Fibroblast of mammary gland (primary cell): Measurements from ENCODE around the gene SKI.

Experiments
- DNase-seq: peaks from one replicate; pipeline ENCODE4 v3.0.0-alpha.2; 2010; ENCODE audit warnings: low read depth
- H3K4me3 ChIP-seq: 2 replicates; pipeline ENCODE4 v1.5.1; 2011; ENCODE audit warnings: low read depth, mild to moderate bottlenecking, low read length, moderate library complexity; ENCODE audit not compliant: control insufficient read depth
- CTCF ChIP-seq: conservative IDR thresholded peaks from 2 replicates; pipeline ENCODE4 v1.5.1; 2011; ENCODE audit warnings: low read depth, low read length, inconsistent platforms; ENCODE audit not compliant: control insufficient read depth, insufficient read depth

SKI gene

GRCh38 chr1:2346691-2347408, 118.7 kb downstream of the SKI start:
- TF ChIP-seq CTCF, result no peak
- no peak overlapping the region for H3K4me3 ChIP-seq

DNA sequence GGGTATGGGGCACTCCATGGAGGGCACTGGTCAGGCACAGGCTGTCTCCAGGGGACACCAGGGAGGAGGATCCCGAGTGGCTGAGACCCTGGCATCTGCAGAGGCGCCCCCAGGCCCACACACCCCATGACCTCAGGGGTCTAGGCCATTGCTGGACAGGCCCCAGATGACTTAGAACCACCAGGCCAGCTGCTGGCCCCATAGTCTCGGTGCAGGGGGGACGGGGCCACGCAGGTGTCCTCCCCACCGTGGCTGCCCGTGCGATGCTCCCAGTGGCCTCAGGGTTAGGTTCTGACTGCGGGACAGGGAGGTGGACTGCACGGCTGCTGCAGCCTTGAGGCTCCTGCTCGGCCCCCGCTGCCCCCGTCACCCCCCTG, 119.3 kb downstream of the SKI start:
- TF ChIP-seq CTCF, result no peak
- no peak for DNase-seq
- H3K4me3 ChIP-seq, result no peak overlapping the region

More at GRCh38 chr1:2346691-2347408, 118.7 kb downstream of the SKI start:
- DNase-seq, result no peak

DNA sequence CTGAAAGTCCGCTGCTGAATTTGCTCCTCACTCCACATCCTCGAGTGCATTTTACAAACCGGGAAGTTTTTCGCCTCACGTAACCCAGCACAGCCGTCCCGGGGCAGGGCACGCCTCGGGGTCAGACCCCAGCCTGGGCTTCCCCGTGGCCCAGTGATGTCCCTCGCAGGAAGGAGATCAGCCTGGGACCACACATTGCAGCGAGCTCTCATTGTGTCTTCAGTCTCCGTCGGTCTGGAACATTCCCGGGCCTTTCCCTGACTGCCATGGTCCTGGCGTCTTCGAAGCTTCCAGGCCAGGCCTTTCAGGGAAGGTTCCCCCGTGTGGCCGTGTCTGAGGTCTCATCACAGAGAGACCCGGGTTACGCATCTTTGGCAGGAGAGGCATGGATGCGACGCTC, 119.8 kb downstream of the SKI start:
- TF ChIP-seq CTCF, result no peak
- DNase-seq, result no peak
- no peak overlapping the region for H3K4me3 ChIP-seq

GRCh38 chr1:2348346-2349325, 120.5 kb downstream of the SKI start:
- DNase-seq, result no peak
- no peak for TF ChIP-seq CTCF
- H3K4me3 ChIP-seq, result no peak overlapping the region

DNA sequence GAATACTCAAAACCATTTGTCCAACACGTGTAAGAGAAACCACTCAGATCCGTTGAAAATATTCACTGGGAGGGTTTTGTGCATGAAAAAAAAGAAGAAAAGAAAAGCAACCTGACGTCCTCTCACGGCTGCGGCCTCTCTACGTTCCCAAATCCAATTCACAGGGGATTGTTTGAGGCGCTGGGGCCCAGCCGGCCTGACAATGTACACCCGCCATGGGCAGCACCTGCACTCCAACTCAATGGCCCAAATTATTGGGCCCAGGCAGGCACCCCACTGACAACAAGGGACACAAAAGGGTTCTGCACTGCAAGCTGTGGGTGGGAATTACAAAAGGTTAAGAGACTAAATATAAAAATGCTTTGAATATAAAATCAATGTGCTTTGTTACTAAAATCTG, 121.7 kb downstream of the SKI start:
- TF ChIP-seq CTCF, result no peak
- no peak for DNase-seq
- H3K4me3 ChIP-seq, result no peak overlapping the region

GRCh38 chr1:2350501-2350900, 122.4 kb downstream of the SKI start:
- H3K4me3 ChIP-seq, result no peak overlapping the region
- no peak for DNase-seq
- TF ChIP-seq CTCF, result no peak
